ENCODE results near the gene ZNF326. TPM values are rescaled to one million over a fixed set of nuclear protein-coding genes. Genes with fewer than 3 reads are reported as not detected.

ZNF326 gene
- total and polyA plus RNA-seq, 2 of the 4 experiments (the other 2 are of a cell fraction) = 4.5 to 17.0 TPM

DNA sequence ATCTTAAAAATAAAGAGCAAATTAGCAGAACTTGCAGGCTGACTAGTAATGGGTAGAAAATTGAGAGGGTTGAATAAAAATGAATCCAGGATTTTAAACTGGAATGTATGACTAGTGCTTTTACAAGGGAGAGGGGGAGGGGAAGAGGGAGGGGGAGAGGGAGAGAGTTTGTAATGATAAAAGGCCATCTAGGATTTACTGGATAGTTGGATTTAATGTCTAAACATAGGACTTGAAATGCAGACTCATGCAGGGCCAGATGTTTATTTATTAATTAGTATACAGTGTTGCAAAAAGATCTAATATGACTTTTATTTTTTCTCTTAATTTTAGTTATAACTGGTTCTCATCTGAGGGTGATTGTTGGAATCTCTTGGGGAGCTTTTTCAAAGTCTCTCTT, 4.3 kb downstream of the ZNF326 start:
- Histone ChIP-seq H3K79me1 (ENCODE audit: low read depth in 1 of 2, low read length in 2 of 2) (peaks cover 19 to 33% of the 10 kb centered on the region in 2 experiments), H4K5ac (ENCODE audit: low read depth, low read length) (no peak overlapping the region), H3K9me3 (ENCODE audit: control insufficient read depth, insufficient read depth, low read length) (no peaks in the 10 kb centered on the region), H3K4me2 (ENCODE audit: low read depth, low read length) (no peak overlapping the region), H3K4me1 (ENCODE audit: control insufficient read depth, insufficient read depth, low read length) (no peaks in the 10 kb centered on the region; the same call in 1 of the 2 replicates), H3K14ac (replicated peaks; ENCODE audit: low read depth, low read length) (no peak overlapping the region), H3K27ac (ENCODE audit: insufficient read depth, low read length) (no peak overlapping the region), H2BK120ac (ENCODE audit: low read depth, low read length) (no peak overlapping the region), H3K23ac (ENCODE audit: low read depth, low read length) (no peak overlapping the region), H3K18ac (ENCODE audit: low read depth, low read length) (no peak overlapping the region), H2AK5ac (ENCODE audit: low read depth, low read length) (no peak overlapping the region), H3K27me3 (ENCODE audit: control insufficient read depth, insufficient read depth, low read length) (no peaks in the 10 kb centered on the region), H2BK15ac (ENCODE audit: low read depth, low read length) (no peak overlapping the region), H2AFZ (replicated peaks; ENCODE audit: low read length, poor library complexity) (no peak overlapping the region), H3K9ac (ENCODE audit: low read depth, low read length) (no peak overlapping the region), H2BK5ac (ENCODE audit: low read depth, low read length, poor library complexity, severe bottlenecking) (no peak overlapping the region), H4K20me1 (ENCODE audit: insufficient read depth, low read length) (peaks cover 22% of the 10 kb centered on the region; the same call in 1 of the 2 replicates), H3K56ac (ENCODE audit: extremely low read depth, insufficient read depth, low read length) (no peak overlapping the region), H3K9me1 (ENCODE audit: insufficient read depth, low read length) (peaks cover 2% of the 10 kb centered on the region; the same call in 1 of the 2 replicates), H2AK9ac (replicated peaks; ENCODE audit: low read depth, low read length, poor library complexity) (no peak overlapping the region), H4K91ac (ENCODE audit: insufficient read depth, low read depth, low read length) (no peak overlapping the region), H3K4ac (ENCODE audit: low read depth, low read length) (no peak overlapping the region), H4K8ac (ENCODE audit: low read depth in 2 of 2, low read length in 2 of 2) (no peak overlapping the region), H3K4me3 (ENCODE audit: insufficient read depth, low read depth, low read length) (no peak overlapping the region), H3K36me3 (ENCODE audit: control insufficient read depth, insufficient read depth, low read length) (no peaks in the 10 kb centered on the region), H2BK20ac (ENCODE audit: low read depth, low read length) (no peak overlapping the region)
- ATAC-seq (ENCODE audit: low read depth) = no peak
- no TSS peak for BruUV-seq (replicated peaks)
- ChIA-PET POLR2A (ENCODE audit: unreplicated experiment) (no interaction called here), CTCF (no interaction called here)
- no peak for DNase-seq
- TF ChIP-seq, protein P1, sequence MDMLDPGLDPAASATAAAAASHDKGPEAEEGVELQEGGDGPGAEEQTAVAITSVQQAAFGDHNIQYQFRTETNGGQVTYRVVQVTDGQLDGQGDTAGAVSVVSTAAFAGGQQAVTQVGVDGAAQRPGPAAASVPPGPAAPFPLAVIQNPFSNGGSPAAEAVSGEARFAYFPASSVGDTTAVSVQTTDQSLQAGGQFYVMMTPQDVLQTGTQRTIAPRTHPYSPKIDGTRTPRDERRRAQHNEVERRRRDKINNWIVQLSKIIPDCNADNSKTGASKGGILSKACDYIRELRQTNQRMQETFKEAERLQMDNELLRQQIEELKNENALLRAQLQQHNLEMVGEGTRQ (IDR thresholded peaks at IDR 0.05; ENCODE audit: low read depth, low read length) = no peak
- TF ChIP-seq CHD1 (IDR thresholded peaks at IDR 0.05; ENCODE audit: low read depth, low read length) (no peak), CEBPB (IDR thresholded peaks at IDR 0.05; ENCODE audit: low read depth, low read length) (no peak), MAZ (IDR thresholded peaks at IDR 0.05; ENCODE audit: borderline replicate concordance, low read depth, low read length) (no peak), NFE2L2 (IDR thresholded peaks at IDR 0.05; ENCODE audit: low read depth, low read length) (no peak), MXI1 (IDR thresholded peaks at IDR 0.05; ENCODE audit: borderline replicate concordance, low read depth, low read length) (no peak), RFX5 (IDR thresholded peaks at IDR 0.05; ENCODE audit: low read depth, low read length) (no peak), FOS (IDR thresholded peaks at IDR 0.05; ENCODE audit: low read depth, low read length) (no peak), RAD21 (IDR thresholded peaks at IDR 0.05; ENCODE audit: low read length) (no peak), BHLHE40 (IDR thresholded peaks at IDR 0.05; ENCODE audit: low read depth, low read length) (no peak), POLR2A (IDR thresholded peaks at IDR 0.05; ENCODE audit: low read depth, low read length) (no peak), RCOR1 (IDR thresholded peaks at IDR 0.05; ENCODE audit: insufficient replicate concordance, low read length) (no peak), MAFK (IDR thresholded peaks at IDR 0.05; ENCODE audit: low read depth, low read length) (no peak), SMC3 (IDR thresholded peaks at IDR 0.05; ENCODE audit: low read depth, low read length) (no peak)
- TF ChIP-seq, protein P2, sequence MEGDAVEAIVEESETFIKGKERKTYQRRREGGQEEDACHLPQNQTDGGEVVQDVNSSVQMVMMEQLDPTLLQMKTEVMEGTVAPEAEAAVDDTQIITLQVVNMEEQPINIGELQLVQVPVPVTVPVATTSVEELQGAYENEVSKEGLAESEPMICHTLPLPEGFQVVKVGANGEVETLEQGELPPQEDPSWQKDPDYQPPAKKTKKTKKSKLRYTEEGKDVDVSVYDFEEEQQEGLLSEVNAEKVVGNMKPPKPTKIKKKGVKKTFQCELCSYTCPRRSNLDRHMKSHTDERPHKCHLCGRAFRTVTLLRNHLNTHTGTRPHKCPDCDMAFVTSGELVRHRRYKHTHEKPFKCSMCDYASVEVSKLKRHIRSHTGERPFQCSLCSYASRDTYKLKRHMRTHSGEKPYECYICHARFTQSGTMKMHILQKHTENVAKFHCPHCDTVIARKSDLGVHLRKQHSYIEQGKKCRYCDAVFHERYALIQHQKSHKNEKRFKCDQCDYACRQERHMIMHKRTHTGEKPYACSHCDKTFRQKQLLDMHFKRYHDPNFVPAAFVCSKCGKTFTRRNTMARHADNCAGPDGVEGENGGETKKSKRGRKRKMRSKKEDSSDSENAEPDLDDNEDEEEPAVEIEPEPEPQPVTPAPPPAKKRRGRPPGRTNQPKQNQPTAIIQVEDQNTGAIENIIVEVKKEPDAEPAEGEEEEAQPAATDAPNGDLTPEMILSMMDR (conservative IDR thresholded peaks at IDR 0.05; ENCODE audit: low read depth, low read length) = no peak
- TF ChIP-seq, protein P3, sequence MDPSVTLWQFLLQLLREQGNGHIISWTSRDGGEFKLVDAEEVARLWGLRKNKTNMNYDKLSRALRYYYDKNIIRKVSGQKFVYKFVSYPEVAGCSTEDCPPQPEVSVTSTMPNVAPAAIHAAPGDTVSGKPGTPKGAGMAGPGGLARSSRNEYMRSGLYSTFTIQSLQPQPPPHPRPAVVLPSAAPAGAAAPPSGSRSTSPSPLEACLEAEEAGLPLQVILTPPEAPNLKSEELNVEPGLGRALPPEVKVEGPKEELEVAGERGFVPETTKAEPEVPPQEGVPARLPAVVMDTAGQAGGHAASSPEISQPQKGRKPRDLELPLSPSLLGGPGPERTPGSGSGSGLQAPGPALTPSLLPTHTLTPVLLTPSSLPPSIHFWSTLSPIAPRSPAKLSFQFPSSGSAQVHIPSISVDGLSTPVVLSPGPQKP (IDR thresholded peaks at IDR 0.05; ENCODE audit: borderline replicate concordance, low read depth, low read length) = no peak
- intact Hi-C loops (cut with micrococcal nuclease) = loop anchor here (5.0 kb wide), 1 partner anchor 362 kb away; no protein-coding TSS in a partner anchor
- dilution Hi-C loops (cut with HindIII; ENCODE audit: low sequenced_read_pairs, unreplicated experiment) = no loop called here
- in situ Hi-C loops (cut with MboI; ENCODE audit: low sequenced_read_pairs) = loop anchor here (10.0 to 25.0 kb wide), 2 partner anchors 364 to 512 kb away; partner anchors contain the start of gene LRRC8C
